K562 (cell line): ENCODE measurements around the gene DUSP28.

Experiments
- CEBPB ChIP-seq: fragments of 450-650 bp; IDR thresholded peaks from 2 replicates; pipeline ENCODE4 v1.6.1; 2016; ENCODE audit warnings: missing genetic modification characterization, missing compliant biosample characterization
- POLR2A ChIP-seq: fragments of 450-650 bp; conservative IDR thresholded peaks from 2 replicates; pipeline ENCODE4 v1.6.1; 2016
- POLR2AphosphoS2 ChIP-seq: IDR thresholded peaks from 2 replicates; pipeline ENCODE4 v1.6.1; 2012; ENCODE audit warnings: low read length, improper control_type of control experiment
- ZNF184 ChIP-seq: sonication (generic); formaldehyde crosslinking; IDR thresholded peaks from 2 replicates; pipeline ENCODE4 v1.5.0; 2020; ENCODE audit warnings: missing genetic modification reagents
- TF ChIP-seq, protein P1 (sequence below), 3 experiments: IDR thresholded peaks in 2 of 3; conservative IDR thresholded peaks in 1 of 3; 2 replicates each; pipeline ENCODE4 v1.5.1; 2011 to 2012; ENCODE audit warnings: low read length in 3 of 3, mild to moderate bottlenecking in 3 of 3, control low read depth in 2 of 3, improper control_type of control experiment in 1 of 3, inconsistent platforms in 1 of 3, low read depth in 1 of 3, mixed read lengths in 1 of 3, moderate library complexity in 1 of 3; ENCODE audit not compliant: insufficient read depth in 2 of 3

DNA sequence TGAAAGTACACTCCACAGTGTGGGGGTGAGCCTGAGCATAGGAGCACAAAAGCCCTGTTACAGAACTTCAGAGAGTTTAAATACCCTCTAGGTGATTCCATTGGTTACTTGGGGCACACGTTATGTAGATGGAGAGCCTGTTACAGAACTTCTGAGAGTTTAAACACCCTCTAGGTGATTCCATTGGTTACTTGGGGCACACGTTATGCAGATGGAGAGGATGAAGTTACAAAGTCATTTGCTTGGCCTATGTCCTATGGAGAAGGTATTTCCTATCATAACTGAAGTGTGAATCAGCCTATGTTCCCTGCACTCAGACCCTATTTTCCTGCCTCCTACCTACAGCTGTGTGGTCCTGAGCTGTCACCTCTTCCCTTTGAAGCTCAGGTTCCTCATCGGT lies 22.6 kb downstream of the DUSP28 start:
- TF ChIP-seq, protein P1, sequence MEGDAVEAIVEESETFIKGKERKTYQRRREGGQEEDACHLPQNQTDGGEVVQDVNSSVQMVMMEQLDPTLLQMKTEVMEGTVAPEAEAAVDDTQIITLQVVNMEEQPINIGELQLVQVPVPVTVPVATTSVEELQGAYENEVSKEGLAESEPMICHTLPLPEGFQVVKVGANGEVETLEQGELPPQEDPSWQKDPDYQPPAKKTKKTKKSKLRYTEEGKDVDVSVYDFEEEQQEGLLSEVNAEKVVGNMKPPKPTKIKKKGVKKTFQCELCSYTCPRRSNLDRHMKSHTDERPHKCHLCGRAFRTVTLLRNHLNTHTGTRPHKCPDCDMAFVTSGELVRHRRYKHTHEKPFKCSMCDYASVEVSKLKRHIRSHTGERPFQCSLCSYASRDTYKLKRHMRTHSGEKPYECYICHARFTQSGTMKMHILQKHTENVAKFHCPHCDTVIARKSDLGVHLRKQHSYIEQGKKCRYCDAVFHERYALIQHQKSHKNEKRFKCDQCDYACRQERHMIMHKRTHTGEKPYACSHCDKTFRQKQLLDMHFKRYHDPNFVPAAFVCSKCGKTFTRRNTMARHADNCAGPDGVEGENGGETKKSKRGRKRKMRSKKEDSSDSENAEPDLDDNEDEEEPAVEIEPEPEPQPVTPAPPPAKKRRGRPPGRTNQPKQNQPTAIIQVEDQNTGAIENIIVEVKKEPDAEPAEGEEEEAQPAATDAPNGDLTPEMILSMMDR (IDR thresholded peaks at IDR 0.05 in 2 of 3, conservative IDR thresholded peaks at IDR 0.05 in 1 of 3; ENCODE audit: insufficient read depth in 2 of 3, low read depth in 1 of 3, low read length in 3 of 3), result no peak
- TF ChIP-seq CEBPB (tag) (no peak), POLR2AphosphoS2 (no peak), ZNF184 (CRISPR knock-in tag) (no peak), POLR2A (no peak)
